SU-DHL-6 (cell line): ENCODE measurements around the gene FBXW4.

Source experiments
- CTCF ChIP-seq: fragments of 200-600 bp; sonication (generic); IDR thresholded peaks from one replicate; pipeline ENCODE4 v1.5.1; 2017; ENCODE audit warnings: antibody characterized with exemption, mild to moderate bottlenecking, low read length, moderate library complexity; ENCODE audit not compliant: insufficient read depth, poor library complexity, severe bottlenecking
- EZH2phosphoT487 ChIP-seq: fragments of 200-600 bp; sonication (generic), shearing (Covaris generic); conservative IDR thresholded peaks from 2 replicates; pipeline ENCODE4 v1.6.1; 2018; ENCODE audit warnings: mild to moderate bottlenecking, antibody characterized with exemption, low read length, moderate library complexity, mixed read lengths

GRCh38 chr10:101618871-101619270 is 76.1 kb downstream of the FBXW4 start:
- no peak for TF ChIP-seq CTCF
- no peak for TF ChIP-seq EZH2phosphoT487
